NCI-H526 (cell line): ENCODE results near the gene TPRG1.
"Not testable (repeated sequence)": the region's sequence is repeated elsewhere in the genome, so short reads cannot be mapped to it uniquely, and the experiment has no call there.

Experiments
- DNase-seq, 2 experiments: peaks; one replicate each; lab custom pipeline; 2025; lab: John Stamatoyannopoulos, UW

Gene TPRG1

DNA sequence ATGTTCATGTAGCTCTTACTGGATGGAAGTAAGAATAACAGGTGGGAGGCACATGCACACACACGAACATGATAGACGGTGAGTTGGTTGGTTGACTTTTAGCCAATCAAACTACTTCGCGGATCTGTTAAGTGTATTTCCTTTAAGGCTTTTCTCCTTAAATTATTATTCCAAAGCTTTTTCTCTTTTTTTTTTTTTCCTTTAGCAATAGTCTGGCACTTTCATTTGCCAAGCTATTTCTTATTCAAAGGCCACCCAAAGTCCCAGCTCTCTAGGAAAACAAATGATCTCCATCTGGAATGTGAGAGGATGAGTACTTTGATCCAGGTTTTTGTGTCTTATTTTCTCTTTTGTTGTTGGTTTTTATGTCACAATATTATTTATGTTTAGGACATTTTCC is 141.1 kb downstream of the TPRG1 start:
- DNase-seq, result no peak

DNA sequence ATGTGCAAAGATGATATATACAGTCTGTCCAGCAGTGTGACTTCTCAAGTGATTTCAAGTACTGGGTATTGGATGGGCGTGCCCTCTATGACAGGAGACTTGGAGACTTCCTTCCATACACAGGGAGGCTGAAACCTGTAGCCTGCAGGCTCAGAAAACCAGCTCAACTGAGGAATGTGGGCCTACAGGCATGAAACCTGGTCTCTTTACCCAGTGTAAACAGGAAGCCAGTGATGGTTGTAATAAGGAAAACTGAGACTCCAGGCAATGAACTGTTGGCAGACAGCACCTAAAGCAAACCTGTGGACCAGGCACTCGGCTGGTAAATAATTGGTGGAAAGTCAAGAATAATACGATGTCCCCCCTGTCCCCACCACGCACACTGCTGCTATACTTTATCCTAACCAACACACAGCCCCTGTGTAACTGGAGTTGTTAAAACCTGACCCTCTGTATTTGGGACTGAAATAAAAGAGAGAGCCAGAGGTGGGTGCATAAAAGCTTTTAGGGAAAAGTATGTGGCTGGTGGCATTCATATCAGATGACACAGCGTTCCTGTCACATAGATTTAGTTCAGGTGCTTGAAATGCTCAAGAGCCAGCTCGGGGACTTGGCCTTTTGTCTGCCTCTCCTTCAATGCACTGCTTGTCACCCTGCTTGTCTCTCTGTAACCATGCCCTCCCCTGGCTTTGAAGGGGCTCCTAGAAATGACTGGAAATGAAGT is 144.7 kb downstream of the TPRG1 start:
- no peak for DNase-seq

DNA sequence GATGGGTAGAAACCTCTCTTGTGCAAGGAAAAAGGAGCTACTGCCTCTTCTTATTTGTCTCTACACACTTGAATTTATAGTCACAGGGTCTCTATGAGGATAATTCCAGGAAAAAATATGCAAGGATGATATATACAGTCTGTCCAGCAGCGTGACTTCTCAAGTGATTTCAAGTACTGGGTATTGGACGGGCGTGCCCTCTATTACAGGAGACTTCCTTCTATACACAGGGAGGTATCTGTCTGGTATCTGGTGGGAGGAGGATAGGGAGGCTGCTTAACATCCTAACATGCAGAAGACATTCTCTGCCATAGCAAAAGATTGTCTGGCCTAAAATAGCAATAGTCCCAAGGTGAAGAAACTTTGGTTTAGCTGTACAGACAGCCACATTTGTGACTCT is 146.1 kb downstream of the TPRG1 start:
- no peak for DNase-seq

DNA sequence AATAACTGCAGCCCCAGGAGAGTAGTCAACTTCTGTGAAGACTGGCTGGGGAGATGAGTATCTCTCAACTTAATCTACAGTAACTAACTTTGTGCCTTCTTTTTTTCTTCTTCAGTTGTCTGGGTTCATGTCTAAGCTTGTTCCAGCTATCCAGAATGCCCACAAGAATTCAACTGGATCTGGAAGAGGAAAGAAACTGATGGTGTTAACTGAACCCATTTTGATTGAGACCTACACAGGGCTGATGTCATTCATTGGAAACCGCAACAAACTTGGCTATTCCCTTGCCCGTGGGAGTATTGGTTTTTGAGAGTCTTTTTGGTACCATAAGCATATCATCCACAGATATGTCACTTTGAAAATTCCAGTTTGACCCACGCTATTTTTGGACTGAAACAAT is 148.7 kb downstream of the TPRG1 start:
- no peak for DNase-seq

- DNase-seq, result no peak
Measured at GRCh38 chr3:189322339-189322738, 150.6 kb downstream of the TPRG1 start.

DNA sequence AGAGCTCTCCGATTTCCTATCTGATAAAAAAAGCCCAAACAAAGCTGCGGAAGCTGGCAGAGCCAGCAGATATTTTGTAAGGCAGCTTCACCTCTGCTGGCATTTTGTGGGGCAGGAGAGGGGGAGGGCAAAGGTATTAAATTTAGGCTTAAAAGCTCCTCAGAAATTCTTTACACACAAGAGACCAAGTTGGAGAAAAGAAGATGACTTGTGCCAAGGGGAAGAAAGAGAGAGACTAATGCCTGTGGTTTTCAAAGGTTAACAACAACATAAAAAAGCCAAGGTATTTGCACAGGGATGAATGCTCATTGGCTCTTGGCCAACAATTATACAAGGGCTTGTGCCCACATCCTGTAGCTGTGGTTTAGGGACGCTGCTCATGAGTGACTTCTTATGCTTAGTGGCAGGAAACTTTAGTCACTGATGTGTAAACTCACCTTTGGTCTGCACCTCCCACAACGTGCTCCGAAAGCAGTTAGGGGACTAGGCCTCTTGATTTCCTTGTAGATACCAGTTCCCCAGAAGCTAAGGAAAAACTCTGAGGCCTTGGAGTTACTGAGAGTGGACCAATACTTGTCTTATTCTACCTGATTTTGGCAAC is 152.9 kb downstream of the TPRG1 start:
- DNase-seq, result peak; percentile 41 to 47

- DNase-seq, result no peak
Measured at GRCh38 chr3:189325454-189325853, 153.7 kb downstream of the TPRG1 start.

DNA sequence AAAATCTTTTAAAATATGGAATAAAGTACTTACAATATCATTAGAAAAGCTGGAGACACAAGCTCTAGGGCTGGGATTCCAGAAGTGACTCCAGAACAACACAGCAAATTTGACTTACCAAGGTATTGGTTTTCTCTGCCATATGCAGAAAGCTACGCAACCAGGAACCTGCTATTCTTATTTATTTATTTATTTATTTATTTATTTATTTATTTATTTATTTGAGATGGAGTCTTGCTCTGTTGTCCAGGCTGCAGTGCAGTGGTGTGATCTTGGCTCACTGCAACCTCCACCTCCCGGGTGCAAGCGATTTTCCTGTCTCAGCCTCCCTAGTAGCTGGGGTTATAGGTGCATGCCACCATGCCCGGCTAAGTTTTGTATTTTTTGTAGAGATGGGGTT is 157.9 kb downstream of the TPRG1 start:
- DNase-seq, result not testable (repeated sequence)

DNA sequence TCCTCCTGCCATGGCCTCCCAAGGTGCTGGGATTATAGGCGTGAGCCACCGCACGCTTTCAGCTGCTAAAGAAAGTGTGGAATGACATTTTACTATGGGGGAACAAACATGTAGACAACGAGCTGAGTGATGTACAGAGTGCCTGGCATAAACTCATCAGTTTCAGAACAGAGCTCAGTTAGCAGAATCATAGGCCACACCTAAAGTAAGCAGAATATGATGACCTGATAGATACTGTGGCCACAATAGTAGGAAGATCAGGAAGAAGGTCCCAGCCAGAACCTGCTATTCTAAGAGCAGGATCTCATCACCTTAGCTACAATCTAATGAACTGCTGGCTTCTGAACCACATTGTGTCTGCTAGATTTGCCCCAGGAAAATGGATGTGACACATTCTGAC is 158.3 kb downstream of the TPRG1 start:
- DNase-seq, result no peak

GRCh38 chr3:189331002-189331418 is 159.2 kb downstream of the TPRG1 start:
- no peak for DNase-seq

GRCh38 chr3:189334064-189334920 is 162.5 kb downstream of the TPRG1 start:
- no peak for DNase-seq

- DNase-seq, result no peak
Measured at GRCh38 chr3:189337673-189338091, 165.9 kb downstream of the TPRG1 start.

DNA sequence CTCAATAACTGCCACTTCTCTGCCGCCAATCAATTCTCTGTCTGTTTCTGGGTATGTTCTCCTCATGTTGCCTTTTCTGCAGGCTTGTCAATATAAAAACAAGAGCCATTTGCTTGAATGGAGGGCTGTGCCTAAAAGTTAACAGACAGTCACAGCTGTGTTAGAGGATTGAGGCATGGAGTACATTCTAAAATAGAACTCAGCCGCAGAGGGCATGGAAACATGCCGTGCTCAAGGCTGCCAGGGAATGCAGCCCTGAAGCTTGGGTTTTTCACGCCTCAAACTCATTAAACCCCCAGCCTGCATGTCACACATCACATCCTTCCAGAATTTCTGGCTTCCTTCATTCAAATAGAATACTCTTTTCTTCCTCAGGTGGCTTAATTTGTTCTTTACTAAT is 166.6 kb downstream of the TPRG1 start:
- no peak for DNase-seq

DNA sequence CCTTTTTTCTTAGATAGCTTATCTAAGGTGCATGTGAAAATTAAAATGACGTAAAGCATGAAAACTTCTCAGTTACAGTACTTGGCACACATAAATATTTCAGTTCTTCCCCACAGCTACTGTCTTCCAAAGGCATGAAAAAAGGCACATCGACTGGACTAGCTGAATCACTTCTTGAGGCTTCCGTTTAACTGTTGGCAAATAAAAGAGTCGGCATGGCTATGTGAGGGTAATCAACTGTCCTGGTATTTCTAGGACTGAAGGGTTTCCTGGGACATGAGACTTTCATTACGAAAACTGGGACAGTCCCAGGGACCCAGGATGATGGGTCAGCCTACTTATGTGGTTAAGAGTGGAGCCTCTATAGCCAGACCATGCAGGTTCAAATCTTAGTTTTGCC is 168.2 kb downstream of the TPRG1 start:
- no peak for DNase-seq

GRCh38 chr3:189340680-189341460 is 169.1 kb downstream of the TPRG1 start:
- DNase-seq, result peak in 1 of 2 experiments; percentile 7

DNA sequence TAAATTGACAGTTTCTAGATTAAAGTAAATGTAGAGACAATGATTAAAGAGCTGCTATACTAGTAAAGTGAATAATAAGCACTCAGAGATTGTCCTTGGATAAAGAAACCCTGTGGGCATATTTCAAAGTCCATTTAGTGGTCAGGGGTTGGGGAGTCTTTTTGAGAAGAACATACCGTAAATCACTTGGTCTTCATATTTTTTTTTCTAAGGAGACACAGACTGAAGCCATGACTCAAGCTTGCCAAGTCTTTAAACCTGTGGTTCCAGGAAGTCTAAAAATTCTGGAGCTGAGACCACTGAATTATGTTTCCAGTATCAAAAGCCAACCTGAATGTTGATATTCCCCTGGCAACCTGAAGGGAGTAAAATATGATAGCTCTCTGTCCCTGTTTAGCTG is 171.0 kb downstream of the TPRG1 start:
- no peak for DNase-seq

DNA sequence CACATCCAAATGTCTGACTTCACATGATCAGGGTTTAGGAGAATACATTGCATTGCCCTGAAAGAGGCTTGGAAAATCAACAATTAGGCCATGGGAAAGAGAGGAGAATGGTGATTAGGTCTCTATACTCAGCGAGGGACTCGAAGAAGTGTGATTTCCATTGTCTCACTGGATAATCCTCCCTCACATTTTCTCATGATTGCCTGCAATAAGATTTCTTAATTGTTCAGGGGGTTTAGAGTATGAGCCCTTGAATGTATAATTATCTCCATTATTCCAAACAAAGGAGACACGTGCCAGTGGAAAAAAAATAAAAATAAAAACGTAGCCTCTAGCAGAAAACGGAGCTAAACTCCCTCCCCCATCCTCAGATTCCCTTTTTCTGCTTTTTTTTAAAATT is 173.2 kb downstream of the TPRG1 start:
- no peak for DNase-seq

DNA sequence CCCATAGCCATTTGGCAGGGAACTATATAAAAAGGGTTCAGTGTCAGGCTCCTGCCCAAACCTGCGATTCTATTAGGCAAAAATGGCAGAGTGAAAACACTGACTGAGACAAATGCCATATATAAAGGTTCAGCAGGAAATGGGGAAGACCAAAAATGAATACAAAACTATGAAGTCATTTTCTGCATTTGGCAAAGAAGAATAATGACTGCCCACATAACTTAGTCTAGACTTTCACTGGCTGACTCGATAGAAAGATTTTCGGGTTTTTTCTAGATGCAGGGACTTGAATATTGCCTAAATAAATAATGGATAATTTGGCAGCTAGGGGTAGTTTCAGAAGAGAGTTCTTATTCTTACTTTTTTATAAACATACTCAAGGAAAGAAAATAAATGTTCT is 178.0 kb downstream of the TPRG1 start:
- no peak for DNase-seq

DNA sequence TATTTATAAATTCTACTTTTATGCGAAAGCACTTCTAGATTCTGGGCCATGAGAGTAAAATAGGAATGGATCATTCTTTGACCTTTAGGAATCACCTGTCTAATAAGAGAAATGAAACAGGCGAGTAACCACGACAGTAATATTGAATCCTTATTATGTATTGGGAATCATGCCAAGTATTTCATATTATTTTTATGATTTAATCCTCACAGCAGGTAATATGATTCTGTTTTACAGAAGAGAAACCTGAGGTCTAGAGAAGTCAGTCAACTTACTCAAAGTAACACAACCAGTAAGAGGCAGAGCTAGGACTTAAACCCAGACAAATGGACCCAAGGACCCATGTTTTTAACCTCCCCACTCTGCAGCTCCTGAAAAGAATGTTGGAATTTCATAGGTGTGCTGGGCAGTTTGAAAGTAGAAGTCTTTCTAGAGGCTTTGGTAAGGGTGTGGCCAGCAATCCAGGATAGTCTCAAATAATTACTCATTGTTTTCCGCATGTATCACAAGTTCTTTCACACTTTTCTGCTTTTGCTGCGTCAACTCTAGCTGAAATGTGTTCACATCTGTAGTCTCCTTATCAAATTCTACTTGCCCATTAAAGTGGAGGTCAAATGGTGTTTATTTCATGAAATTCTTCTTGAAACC is 181.7 kb downstream of the TPRG1 start:
- DNase-seq, result no peak

DNA sequence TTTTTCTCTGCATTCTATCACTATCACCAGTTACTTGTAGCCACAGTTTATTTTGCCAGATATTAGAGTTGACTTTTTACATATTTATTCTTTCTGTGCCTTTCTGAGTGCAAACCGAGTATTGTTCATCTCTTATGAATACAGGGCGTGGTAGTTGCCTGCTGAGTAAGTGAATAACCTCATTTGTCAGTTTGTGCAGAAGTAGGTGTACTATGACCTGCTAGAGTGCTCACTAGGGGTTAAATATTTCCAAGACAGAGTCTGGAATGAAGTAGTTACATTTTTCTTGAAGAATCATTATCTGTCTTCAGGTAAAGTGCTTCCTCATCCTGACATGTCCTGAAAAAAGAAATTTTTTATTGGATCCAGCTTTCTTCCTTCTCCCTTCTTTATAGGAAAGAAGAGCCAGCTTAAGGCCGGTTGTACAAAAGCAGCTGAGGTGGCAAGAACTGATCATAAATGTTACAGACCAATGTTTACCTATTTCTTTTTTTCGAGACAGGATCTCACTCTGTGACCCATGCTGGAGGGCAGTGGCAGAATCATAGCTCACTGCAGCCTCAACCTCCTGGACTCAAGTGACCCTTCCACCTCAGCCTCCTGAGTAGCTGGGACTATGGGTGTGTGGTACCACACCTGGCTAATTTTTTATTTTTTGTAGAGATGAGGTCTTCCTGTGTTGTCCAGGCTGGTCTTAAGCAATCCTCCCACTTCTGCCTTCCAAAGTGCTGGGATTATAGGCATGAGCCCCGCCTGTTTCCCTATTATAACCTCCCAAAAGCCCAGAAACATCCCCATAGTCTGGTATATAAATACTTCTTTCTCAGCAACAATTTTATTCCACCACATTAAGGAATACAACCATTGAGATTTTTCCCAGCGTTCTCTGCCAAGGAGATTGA is 182.5 kb downstream of the TPRG1 start:
- DNase-seq, result no peak

GRCh38 chr3:189355115-189355480 is 183.3 kb downstream of the TPRG1 start:
- DNase-seq, result no peak
